Endothelial cell of umbilical vein (primary cell): Measurements from ENCODE around the gene SLAMF6. TPM values are rescaled to one million over a fixed set of nuclear protein-coding genes. Genes with fewer than 3 reads are reported as not detected.

ENCODE experiments used
- BruUV-seq: library from RNA; stranded (reverse); fragments of 400-500 nt; replicated peaks from 2 replicates; lab custom pipeline; 2021; lab: Mats Ljungman, UMichigan
- CTCF ChIA-PET: fragments of 300-600, 350-600 bp; sonication (Branson Sonifier 250); formaldehyde crosslinking; loops from one replicate; lab custom pipeline; 2021; ENCODE audit warnings: antibody characterized with exemption, inconsistent platforms; lab: Charles Lee
- POLR2A ChIA-PET: fragments of 300-600, 350-600 bp; sonication (Branson Sonifier 250); formaldehyde crosslinking; loops from one replicate; lab custom pipeline; 2021; ENCODE audit warnings: antibody characterized with exemption, inconsistent platforms; lab: Charles Lee
- DNase-seq: peaks from one replicate; pipeline ENCODE4 v3.0.0-alpha.2; 2011; ENCODE audit warnings: low read depth, low spot score
- FAIRE-seq: peaks from 2 replicates; lab custom pipeline; 2011; peaks lifted over from hg19 to GRCh38; lab: Jason Lieb, UNC
- H2AFZ ChIP-seq: 2 replicates; pipeline ENCODE4 v1.6.0; 2012; ENCODE audit warnings: low read depth, low read length, control low read depth, inconsistent platforms
- H3K27ac ChIP-seq: 2 replicates; pipeline ENCODE4 v1.5.1; 2011; ENCODE audit warnings: low read depth, mild to moderate bottlenecking, control low read depth, low read length, moderate library complexity; ENCODE audit not compliant: insufficient read depth
- H3K27me3 ChIP-seq, 2 experiments: 2 replicates each; pipeline versions ENCODE4 v1.6.0 to v1.6.1; 2011; ENCODE audit warnings: low read length in 2 of 2, mixed read lengths in 1 of 2; ENCODE audit not compliant: control insufficient read depth in 2 of 2, insufficient read depth in 2 of 2
- H3K36me3 ChIP-seq, 2 experiments: 2 replicates in 1 of 2; 3 replicates in 1 of 2; pipeline ENCODE4 v1.5.1; 2011; ENCODE audit warnings: low read length in 2 of 2, mild to moderate bottlenecking in 1 of 2, moderate library complexity in 1 of 2; ENCODE audit not compliant: control insufficient read depth in 2 of 2, insufficient read depth in 2 of 2; ENCODE audit errors: extremely low read depth in 1 of 2
- H3K4me1 ChIP-seq: 3 replicates; pipeline ENCODE4 v1.5.1; 2011; ENCODE audit warnings: mild to moderate bottlenecking, low read length; ENCODE audit not compliant: control insufficient read depth, insufficient read depth; ENCODE audit errors: extremely low read depth
- H3K4me2 ChIP-seq: 2 replicates; pipeline ENCODE4 v1.6.1; 2011; ENCODE audit warnings: low read length, control low read depth, mixed read lengths; ENCODE audit not compliant: insufficient read depth
- H3K4me3 ChIP-seq, 3 experiments: fragments of 200-600 bp in 1 of 3; sonication (generic), shearing (Covaris generic) in 1 of 3; replicated peaks in 1 of 3; 2 replicates each; pipeline ENCODE4 v1.5.1; 2011 to 2016; ENCODE audit warnings: control low read depth in 3 of 3, low read length in 3 of 3, mild to moderate bottlenecking in 2 of 3, inconsistent platforms in 1 of 3, low read depth in 1 of 3, moderate library complexity in 1 of 3; ENCODE audit not compliant: insufficient read depth in 1 of 3
- H3K79me2 ChIP-seq: 2 replicates; pipeline ENCODE4 v1.6.0; 2012; ENCODE audit warnings: low read length, inconsistent platforms; ENCODE audit not compliant: control insufficient read depth, insufficient read depth
- H3K9ac ChIP-seq: replicated peaks from 2 replicates; pipeline ENCODE3; 2011; ENCODE audit warnings: low read length, control low read depth; ENCODE audit not compliant: insufficient read depth; ENCODE audit errors: extremely low read depth
- H3K9me1 ChIP-seq: replicated peaks from 3 replicates; pipeline ENCODE4 v1.6.0; 2011; ENCODE audit warnings: mild to moderate bottlenecking, low read length; ENCODE audit not compliant: control insufficient read depth, insufficient read depth; ENCODE audit errors: extremely low read depth
- H3K9me3 ChIP-seq: replicated peaks from 2 replicates; pipeline ENCODE4 v1.5.1; 2012; ENCODE audit warnings: low read length, inconsistent platforms; ENCODE audit not compliant: control insufficient read depth, insufficient read depth
- H4K20me1 ChIP-seq: replicated peaks from 2 replicates; pipeline ENCODE3; 2011; ENCODE audit warnings: mild to moderate bottlenecking, low read length; ENCODE audit not compliant: control insufficient read depth, insufficient read depth; ENCODE audit errors: extremely low read depth
- FOS ChIP-seq: IDR thresholded peaks from 2 replicates; pipeline ENCODE4 v1.6.1; 2011; ENCODE audit warnings: mild to moderate bottlenecking, low read length, moderate library complexity, borderline replicate concordance; ENCODE audit not compliant: insufficient read depth
- MAX ChIP-seq: IDR thresholded peaks from 2 replicates; pipeline ENCODE4 v1.6.1; 2011; ENCODE audit not compliant: insufficient read depth, insufficient read length
- MYC ChIP-seq: IDR thresholded peaks from one replicate; pipeline ENCODE4 v1.6.1; 2011; ENCODE audit warnings: mild to moderate bottlenecking, low read depth, low read length
- POLR2A ChIP-seq: IDR thresholded peaks from 2 replicates; pipeline ENCODE4 v1.6.1; 2012; ENCODE audit warnings: low read depth, mild to moderate bottlenecking, control low read depth, low read length
- POLR2AphosphoS5 ChIP-seq: IDR thresholded peaks from 2 replicates; pipeline ENCODE4 v1.6.1; 2012; ENCODE audit warnings: low read depth, mild to moderate bottlenecking, control low read depth, low read length, moderate library complexity; ENCODE audit not compliant: insufficient read depth
- dilution Hi-C: fragments of 300-500 bp; cut with MboI; formaldehyde crosslinking; loops from one replicate; pipeline ENCODE4 v1.15.0; 2019; ENCODE audit warnings: low sequenced_read_pairs; ENCODE audit not compliant: extremely low pct_ligation_motif_present
- intact Hi-C: fragments of 100-400 bp; cut with micrococcal nuclease; formaldehyde crosslinking; loops from one replicate; pipeline ENCODE4 v1.10.0; 2022
- polyA plus RNA-seq, 4 experiments: library from polyadenylated mRNA; depleted of rRNA in 3 of 4; stranded (reverse) in 3 of 4; unstranded in 1 of 4; fragments of >200 nt; gene quantifications; 2 replicates each; pipeline versions ENCODE4 v1.2.1 to v1.2.3, GENCODE V29; 2011 to 2012; ENCODE audit warnings: missing spikeins in 1 of 4
- total RNA-seq: library from RNA; stranded (reverse); gene quantifications from 2 replicates; pipeline ENCODE4 v1.2.3, GENCODE V29; 2021

Gene SLAMF6
- total and polyA plus RNA-seq, 2 donors (not counting 3 experiments of a cell fraction or from before 2014, with no cell fraction given): not detected

GRCh38 chr1:160548183-160548582 is 25.1 kb upstream of the SLAMF6 start:
- no peaks in the 10 kb centered on the region for H3K36me3 ChIP-seq
- H3K27me3 ChIP-seq: peaks cover 0 to 3% of the 10 kb centered on the region in 2 experiments
- FAIRE-seq (no peak), DNase-seq (no peak)
- no peaks in the 10 kb centered on the region for H3K4me1 ChIP-seq
- BruUV-seq: no TSS peak
- no peak overlapping the region for H3K9ac ChIP-seq
- dilution Hi-C loops (no loop called here), intact Hi-C loops (no loop called here)
- ChIA-PET CTCF (no interaction called here), POLR2A (no interaction called here)
- H2AFZ ChIP-seq: no peak overlapping the region
- H3K9me1 ChIP-seq: no peaks in the 10 kb centered on the region
- no peaks in the 10 kb centered on the region for H4K20me1 ChIP-seq
- TF ChIP-seq MAX (no peak), MYC (no peak), POLR2A (no peak), POLR2AphosphoS5 (no peak)
- no peak overlapping the region for H3K27ac ChIP-seq
- no peaks in the 10 kb centered on the region for H3K79me2 ChIP-seq
- no peak overlapping the region for H3K4me3 ChIP-seq
- no peaks in the 10 kb centered on the region for H3K9me3 ChIP-seq
- H3K4me2 ChIP-seq: no peak overlapping the region

GRCh38 chr1:160547422-160547821 is 24.4 kb upstream of the SLAMF6 start:
- CTCF ChIA-PET: no interaction called here
- Histone ChIP-seq H4K20me1 (no peaks in the 10 kb centered on the region), H3K4me1 (no peaks in the 10 kb centered on the region), H3K9me3 (no peaks in the 10 kb centered on the region), H3K9ac (no peak overlapping the region), H3K9me1 (no peaks in the 10 kb centered on the region), H3K27ac (no peak overlapping the region), H3K79me2 (no peaks in the 10 kb centered on the region), H3K27me3 (peaks cover 0 to 3% of the 10 kb centered on the region in 2 experiments), H2AFZ (no peak overlapping the region), H3K36me3 (no peaks in the 10 kb centered on the region), H3K4me3 (no peak overlapping the region), H3K4me2 (no peak overlapping the region)
- DNase-seq (no peak), FAIRE-seq (no peak)
- dilution Hi-C loops (no loop called here), intact Hi-C loops (no loop called here)
- TF ChIP-seq FOS: no peak
- POLR2A ChIA-PET: no interaction called here
- BruUV-seq: no TSS peak
